Mesothelial cell of epicardium (in vitro differentiated cells): ENCODE results near the gene ST3GAL3. TPM values are rescaled to one million over a fixed set of nuclear protein-coding genes. Genes with fewer than 3 reads are reported as not detected.

Experiments
- DNase-seq, 2 experiments: peaks; one replicate each; pipeline ENCODE4 v3.0.0; 2021; ENCODE audit warnings: low spot score in 2 of 2; ENCODE audit not compliant: unreplicated experiment in 2 of 2
- H3K27ac Mint-ChIP-seq: 2 replicates; pipeline ENCODE4 v1.8.0; 2021; ENCODE audit warnings: mixed read lengths
- H3K27me3 Mint-ChIP-seq: 2 replicates; pipeline ENCODE4 v1.8.0; 2021; ENCODE audit warnings: low read depth, mixed read lengths
- H3K36me3 Mint-ChIP-seq: 2 replicates; pipeline ENCODE4 v1.8.0; 2021; ENCODE audit warnings: mixed read lengths
- H3K4me1 Mint-ChIP-seq: 2 replicates; pipeline ENCODE4 v1.8.0; 2021; ENCODE audit warnings: mixed read lengths
- H3K4me3 Mint-ChIP-seq: 2 replicates; pipeline ENCODE4 v1.8.0; 2021; ENCODE audit warnings: mild to moderate bottlenecking, moderate library complexity, mixed read lengths
- H3K9me3 Mint-ChIP-seq: 2 replicates; pipeline ENCODE4 v1.8.0; 2021; ENCODE audit warnings: mixed read lengths
- CTCF ChIP-seq: fragments of 200-600 bp; sonication (generic); IDR thresholded peaks from one replicate; pipeline ENCODE4 v1.5.0; 2021; ENCODE audit warnings: antibody characterized with exemption; ENCODE audit not compliant: unreplicated experiment
- total RNA-seq: library from RNA; stranded (reverse); gene quantifications from 3 replicates; pipeline ENCODE4 v1.2.1, GENCODE V29; 2021

Gene ST3GAL3
- total RNA-seq, 1 donor from 2014 or later, result 31.0 TPM

GRCh38 chr1:43975249-43975961 is 268.1 kb downstream of the ST3GAL3 start:
- peaks cover 13% of the 10 kb centered on the region for H3K36me3 Mint-ChIP-seq
- TF ChIP-seq CTCF, result no peak
- H3K27ac Mint-ChIP-seq, result peak overlapping the region; percentile 82
- H3K4me3 Mint-ChIP-seq, result peak overlapping the region; percentile 89
- no peaks in the 10 kb centered on the region for H3K27me3 Mint-ChIP-seq
- H3K9me3 Mint-ChIP-seq, result no peaks in the 10 kb centered on the region
- peaks cover 55% of the 10 kb centered on the region for H3K4me1 Mint-ChIP-seq
- DNase-seq, result no peak

GRCh38 chr1:43976045-43976444 is 268.7 kb downstream of the ST3GAL3 start:
- H3K36me3 Mint-ChIP-seq, result peaks cover 13% of the 10 kb centered on the region
- peak overlapping the region; percentile 70 for H3K27ac Mint-ChIP-seq
- no peak for DNase-seq
- H3K27me3 Mint-ChIP-seq, result no peaks in the 10 kb centered on the region
- TF ChIP-seq CTCF, result no peak
- peak overlapping the region; percentile 89 for H3K4me3 Mint-ChIP-seq
- H3K4me1 Mint-ChIP-seq, result peaks cover 54% of the 10 kb centered on the region
- no peaks in the 10 kb centered on the region for H3K9me3 Mint-ChIP-seq

- Mint-ChIP-seq H3K36me3 (peaks cover 13% of the 10 kb centered on the region), H3K4me1 (peaks cover 52% of the 10 kb centered on the region), H3K27ac (no peak overlapping the region), H3K9me3 (no peaks in the 10 kb centered on the region), H3K4me3 (peak overlapping the region; percentile 89), H3K27me3 (no peaks in the 10 kb centered on the region)
- no peak for TF ChIP-seq CTCF
- no peak for DNase-seq
These were observed 269.6 kb downstream of the ST3GAL3 start for GRCh38 chr1:43976890-43977289.

DNA sequence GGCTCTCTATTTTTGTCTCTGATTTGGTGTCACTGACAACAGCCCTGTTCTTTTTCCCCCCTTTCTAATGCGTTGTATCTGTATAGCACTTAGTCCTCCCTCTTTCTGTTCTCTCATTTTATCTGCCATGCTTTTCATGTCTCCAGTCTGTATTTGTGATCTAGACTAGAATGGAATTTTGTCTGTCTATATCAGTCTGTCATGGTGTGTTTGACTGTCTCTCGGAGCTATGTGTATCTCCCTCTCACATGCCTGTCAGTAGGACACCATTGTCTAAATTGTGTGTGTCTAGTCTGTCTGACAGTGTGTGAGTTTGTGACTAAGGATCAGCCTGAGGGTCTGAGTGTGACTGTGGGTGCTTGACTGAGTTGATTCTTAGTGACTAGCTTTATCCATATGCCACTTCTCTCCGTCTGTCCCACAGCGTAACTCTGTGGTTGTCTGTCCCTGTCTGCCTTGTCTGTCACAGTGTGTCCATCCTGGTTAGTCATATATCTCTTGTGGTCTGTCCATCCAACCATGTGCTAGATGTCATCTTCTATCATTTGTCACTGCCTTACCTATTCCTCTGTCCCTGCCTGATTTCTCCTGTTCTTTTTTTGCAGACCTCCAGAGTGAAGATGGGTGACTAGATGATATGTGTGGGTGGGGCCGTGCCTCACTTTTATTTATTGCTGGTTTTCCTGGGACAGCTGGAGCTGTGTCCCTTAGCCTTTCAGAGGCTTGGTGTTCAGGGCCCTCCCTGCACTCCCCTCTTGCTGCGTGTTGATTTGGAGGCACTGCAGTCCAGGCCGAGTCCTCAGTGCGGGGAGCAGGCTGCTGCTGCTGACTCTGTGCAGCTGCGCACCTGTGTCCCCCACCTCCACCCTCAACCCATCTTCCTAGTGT is 270.3 kb downstream of the ST3GAL3 start:
- H3K4me1 Mint-ChIP-seq, result peaks cover 52% of the 10 kb centered on the region
- no peak for DNase-seq
- no peak overlapping the region for H3K27ac Mint-ChIP-seq
- no peaks in the 10 kb centered on the region for H3K9me3 Mint-ChIP-seq
- peaks cover 13% of the 10 kb centered on the region for H3K36me3 Mint-ChIP-seq
- no peak for TF ChIP-seq CTCF
- H3K4me3 Mint-ChIP-seq, result peak overlapping the region; percentile 89
- H3K27me3 Mint-ChIP-seq, result no peaks in the 10 kb centered on the region

- Mint-ChIP-seq H3K27me3 (no peaks in the 10 kb centered on the region), H3K36me3 (peaks cover 12% of the 10 kb centered on the region), H3K4me3 (peak overlapping the region; percentile 89), H3K27ac (no peak overlapping the region), H3K9me3 (no peaks in the 10 kb centered on the region), H3K4me1 (peaks cover 52% of the 10 kb centered on the region)
- DNase-seq, result no peak
- no peak for TF ChIP-seq CTCF
These were observed 270.9 kb downstream of the ST3GAL3 start for GRCh38 chr1:43978264-43978550.
